Activated naive CD4-positive, alpha-beta T cell treated with anti-CD3 and anti-CD28 coated beads, Interleukin-2, amount 50 U/mL, for 24 hours (primary cell): ENCODE measurements around the gene NME3.

Source experiments
- H3K27ac Mint-ChIP-seq: one replicate; pipeline ENCODE4 v1.8.0; 2021; ENCODE audit warnings: mild to moderate bottlenecking, mixed read lengths
- H3K27me3 Mint-ChIP-seq: one replicate; pipeline ENCODE4 v1.8.0; 2021; ENCODE audit warnings: mixed read lengths
- H3K36me3 Mint-ChIP-seq: one replicate; pipeline ENCODE4 v1.8.0; 2021; ENCODE audit warnings: mixed read lengths
- H3K4me1 Mint-ChIP-seq: one replicate; pipeline ENCODE4 v1.8.0; 2021; ENCODE audit warnings: mixed read lengths
- H3K4me3 Mint-ChIP-seq: one replicate; pipeline ENCODE4 v1.8.0; 2021; ENCODE audit warnings: mild to moderate bottlenecking, mixed read lengths
- H3K9me3 Mint-ChIP-seq: one replicate; pipeline ENCODE4 v1.8.0; 2021; ENCODE audit warnings: mixed read lengths

Gene NME3

DNA sequence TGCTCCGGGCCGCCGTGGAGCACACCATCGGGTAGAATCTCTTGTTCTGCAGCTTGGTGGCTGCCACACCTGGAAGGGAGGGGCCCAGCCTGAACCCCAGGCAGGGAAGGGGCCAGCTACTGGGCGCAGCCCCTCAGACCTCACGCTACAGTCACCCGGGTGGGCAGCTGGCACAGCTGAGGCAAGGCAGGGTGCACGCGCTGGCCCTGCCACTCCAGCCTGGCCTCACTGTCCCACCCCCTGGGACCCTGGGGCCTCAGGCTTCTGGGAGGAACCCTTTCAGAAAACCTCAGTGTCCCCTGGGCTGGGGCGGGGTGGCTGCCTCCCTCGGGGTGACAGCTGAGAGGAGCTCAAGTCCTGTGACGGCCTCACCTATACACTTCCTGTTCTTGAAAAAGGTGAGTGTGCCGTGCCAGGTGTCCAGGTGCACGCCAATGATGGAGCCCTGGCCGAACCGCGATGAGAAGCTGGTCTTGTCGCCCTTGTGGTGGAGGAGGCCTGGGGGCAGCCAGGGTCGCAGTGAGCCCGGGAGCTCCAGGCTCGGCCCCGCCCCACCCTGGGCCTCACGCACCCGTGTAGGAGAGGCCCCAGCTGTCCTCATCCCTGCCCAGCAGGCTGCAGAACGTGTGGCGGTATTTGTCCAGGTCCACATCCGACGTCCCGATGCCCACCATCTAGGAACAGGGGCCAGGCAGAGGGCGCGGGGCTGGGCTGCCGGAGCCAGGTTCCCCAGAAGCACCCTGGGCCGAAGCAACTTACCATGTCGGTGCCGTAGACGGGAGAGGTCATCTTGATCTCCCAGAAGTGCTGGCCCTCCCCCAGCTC is 6.2 kb upstream of the NME3 start:
- H3K27me3 Mint-ChIP-seq = no peaks in the 10 kb centered on the region
- H3K27ac Mint-ChIP-seq = no peak overlapping the region
- H3K4me1 Mint-ChIP-seq = peaks cover 11% of the 10 kb centered on the region
- no peaks in the 10 kb centered on the region for H3K9me3 Mint-ChIP-seq
- H3K36me3 Mint-ChIP-seq = no peaks in the 10 kb centered on the region
- H3K4me3 Mint-ChIP-seq = no peak overlapping the region

DNA sequence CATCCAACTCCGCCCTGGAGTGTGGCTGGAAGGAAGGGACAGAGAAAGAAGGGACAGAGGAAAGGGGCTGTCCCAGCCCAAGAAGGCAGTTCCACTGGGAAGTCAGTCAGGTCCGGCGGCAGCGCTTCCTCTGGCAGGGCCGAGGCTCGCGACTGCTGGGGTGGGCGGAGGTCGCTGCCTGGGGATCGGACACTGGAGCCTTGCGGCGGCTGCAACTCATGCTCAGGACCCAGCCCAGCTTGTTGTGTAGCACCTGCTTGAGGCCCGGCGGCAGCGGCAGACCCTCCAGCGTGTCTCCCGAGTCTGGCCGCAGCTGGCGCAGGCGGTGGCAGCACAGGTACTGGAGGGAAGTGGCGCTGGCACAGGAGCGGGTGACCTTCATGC is 5.6 kb upstream of the NME3 start:
- Mint-ChIP-seq H3K9me3 (no peaks in the 10 kb centered on the region), H3K27ac (no peak overlapping the region), H3K27me3 (no peaks in the 10 kb centered on the region), H3K36me3 (peaks cover 3% of the 10 kb centered on the region), H3K4me3 (no peak overlapping the region), H3K4me1 (peaks cover 15% of the 10 kb centered on the region)

DNA sequence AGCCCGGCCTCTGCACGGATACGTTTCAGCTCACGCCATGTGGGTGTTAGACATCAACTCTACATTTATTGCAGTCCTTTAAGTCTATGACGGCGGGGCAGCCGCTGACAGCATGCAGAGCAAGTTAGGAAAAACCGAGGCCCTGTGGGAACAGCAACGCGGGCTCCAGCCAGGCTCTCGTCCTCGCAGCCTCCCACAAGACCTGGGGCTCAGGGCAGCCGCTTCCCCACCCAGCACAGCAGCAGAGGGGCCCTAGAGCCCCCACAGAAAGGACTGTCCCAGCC is 5.3 kb upstream of the NME3 start:
- H3K9me3 Mint-ChIP-seq = no peaks in the 10 kb centered on the region
- peaks cover 3% of the 10 kb centered on the region for H3K36me3 Mint-ChIP-seq
- no peaks in the 10 kb centered on the region for H3K27me3 Mint-ChIP-seq
- H3K4me1 Mint-ChIP-seq = peaks cover 11% of the 10 kb centered on the region
- H3K27ac Mint-ChIP-seq = no peak overlapping the region
- H3K4me3 Mint-ChIP-seq = no peak overlapping the region

DNA sequence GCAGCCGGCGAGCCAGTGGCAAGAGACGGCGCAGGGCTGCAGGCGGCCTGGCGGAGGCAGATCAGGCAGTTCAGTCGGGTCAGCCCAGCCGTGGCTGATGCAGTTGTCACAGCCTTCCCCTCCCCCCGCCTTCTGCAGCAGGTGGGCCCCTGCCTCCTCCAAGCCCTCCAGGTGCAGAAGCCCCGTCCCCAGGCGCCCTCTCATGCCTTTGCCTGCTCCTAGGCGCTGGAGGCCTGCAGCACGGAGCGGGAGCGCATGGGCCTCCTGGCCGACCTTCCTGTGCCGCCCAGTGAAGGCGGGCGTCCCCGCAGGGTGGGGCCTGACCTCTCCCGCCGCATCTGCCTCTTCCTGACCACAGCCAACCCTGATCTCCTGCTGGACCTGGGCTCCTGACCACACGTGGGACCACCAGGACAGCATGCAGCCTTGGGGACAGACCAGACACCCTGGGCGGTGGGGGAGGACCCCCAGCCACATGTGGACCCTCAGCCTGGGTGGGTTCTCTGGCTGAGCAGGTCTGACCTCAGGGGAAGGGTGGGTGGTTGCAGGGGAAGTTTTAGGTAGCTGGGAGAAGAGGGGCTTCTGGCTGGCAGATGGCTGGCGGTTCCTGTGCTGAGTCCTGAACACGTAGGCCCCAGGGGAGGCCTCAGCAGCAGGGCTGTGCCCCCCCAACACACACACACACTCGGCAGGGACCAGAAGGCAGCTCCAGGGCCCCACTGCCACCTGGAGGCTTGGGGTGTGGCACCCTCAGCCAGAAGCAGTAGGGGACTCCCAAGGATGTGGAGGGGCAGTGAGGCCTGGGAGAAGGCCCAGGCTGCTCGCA is 4.7 kb upstream of the NME3 start:
- no peaks in the 10 kb centered on the region for H3K9me3 Mint-ChIP-seq
- peaks cover 3% of the 10 kb centered on the region for H3K36me3 Mint-ChIP-seq
- H3K4me1 Mint-ChIP-seq = peaks cover 6% of the 10 kb centered on the region
- no peak overlapping the region for H3K4me3 Mint-ChIP-seq
- H3K27ac Mint-ChIP-seq = no peak overlapping the region
- no peaks in the 10 kb centered on the region for H3K27me3 Mint-ChIP-seq

DNA sequence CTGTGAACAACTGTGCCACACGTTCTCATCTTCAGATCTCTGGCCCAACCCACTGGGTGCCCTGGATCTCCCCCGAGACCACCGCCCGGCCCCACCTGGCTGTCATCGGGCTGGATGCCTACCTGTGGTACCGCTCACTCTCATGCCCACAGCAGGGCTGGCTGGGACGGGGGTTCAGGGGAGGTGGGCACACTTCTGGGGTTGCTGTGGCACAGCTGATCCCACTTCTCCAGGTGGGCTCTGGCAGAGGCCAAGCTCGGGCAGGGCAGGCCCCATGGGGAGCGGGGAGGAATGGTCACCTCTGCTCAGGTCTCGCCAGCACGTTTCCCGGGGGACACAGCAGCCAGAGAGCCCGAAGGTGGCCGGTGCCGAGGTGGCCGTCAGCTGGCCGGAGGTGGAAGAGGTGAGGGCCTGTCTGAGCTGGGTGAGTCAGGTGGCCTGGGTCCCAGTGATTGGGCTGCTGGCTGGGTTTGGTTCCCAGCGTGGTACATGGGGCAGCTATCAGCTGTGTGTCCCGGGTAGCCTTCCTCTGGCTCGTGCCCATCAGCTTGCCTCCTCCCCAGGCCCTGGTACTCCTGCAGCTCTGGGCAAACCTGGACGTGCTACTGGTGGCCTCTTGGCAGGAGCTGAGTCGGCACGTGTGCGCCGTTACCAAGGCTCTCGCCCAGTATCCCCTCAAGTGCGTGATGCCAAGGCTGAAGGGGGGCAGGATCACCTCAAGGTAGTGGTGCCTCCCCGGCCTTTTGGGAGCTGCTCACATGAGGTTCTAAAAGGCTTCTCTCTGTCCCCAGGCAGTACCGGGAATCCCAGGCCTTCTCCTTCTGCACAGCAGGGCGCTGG is 3.9 kb upstream of the NME3 start:
- peak overlapping the region; percentile 26 for H3K4me3 Mint-ChIP-seq

DNA sequence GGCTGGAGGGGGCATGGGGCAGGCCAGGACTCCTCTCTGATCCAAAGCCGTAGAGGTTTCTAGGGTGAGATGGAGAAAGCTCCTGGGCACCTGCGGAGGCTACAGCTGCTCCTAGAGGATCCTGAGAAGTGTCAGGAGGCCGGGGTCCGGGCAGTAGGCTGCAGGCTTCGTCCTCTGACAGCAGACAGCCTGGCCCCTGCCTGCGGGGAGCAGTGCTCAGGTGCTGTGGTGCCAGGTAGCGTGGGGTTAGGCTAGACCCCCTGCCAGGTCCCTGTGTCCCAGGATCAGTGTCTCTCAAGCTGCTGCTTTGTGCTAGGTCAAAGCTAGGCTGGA is 3.1 kb upstream of the NME3 start:
- Mint-ChIP-seq H3K4me1 (peaks cover 9% of the 10 kb centered on the region), H3K4me3 (peak overlapping the region; percentile 96), H3K36me3 (peaks cover 3% of the 10 kb centered on the region), H3K27ac (no peak overlapping the region), H3K27me3 (no peaks in the 10 kb centered on the region), H3K9me3 (no peaks in the 10 kb centered on the region)

More for the DNA sequence above, 3.9 kb upstream of the NME3 start:
- Mint-ChIP-seq H3K4me1 (peaks cover 6% of the 10 kb centered on the region), H3K9me3 (no peaks in the 10 kb centered on the region), H3K27me3 (no peaks in the 10 kb centered on the region), H3K36me3 (peaks cover 3% of the 10 kb centered on the region), H3K27ac (no peak overlapping the region)

DNA sequence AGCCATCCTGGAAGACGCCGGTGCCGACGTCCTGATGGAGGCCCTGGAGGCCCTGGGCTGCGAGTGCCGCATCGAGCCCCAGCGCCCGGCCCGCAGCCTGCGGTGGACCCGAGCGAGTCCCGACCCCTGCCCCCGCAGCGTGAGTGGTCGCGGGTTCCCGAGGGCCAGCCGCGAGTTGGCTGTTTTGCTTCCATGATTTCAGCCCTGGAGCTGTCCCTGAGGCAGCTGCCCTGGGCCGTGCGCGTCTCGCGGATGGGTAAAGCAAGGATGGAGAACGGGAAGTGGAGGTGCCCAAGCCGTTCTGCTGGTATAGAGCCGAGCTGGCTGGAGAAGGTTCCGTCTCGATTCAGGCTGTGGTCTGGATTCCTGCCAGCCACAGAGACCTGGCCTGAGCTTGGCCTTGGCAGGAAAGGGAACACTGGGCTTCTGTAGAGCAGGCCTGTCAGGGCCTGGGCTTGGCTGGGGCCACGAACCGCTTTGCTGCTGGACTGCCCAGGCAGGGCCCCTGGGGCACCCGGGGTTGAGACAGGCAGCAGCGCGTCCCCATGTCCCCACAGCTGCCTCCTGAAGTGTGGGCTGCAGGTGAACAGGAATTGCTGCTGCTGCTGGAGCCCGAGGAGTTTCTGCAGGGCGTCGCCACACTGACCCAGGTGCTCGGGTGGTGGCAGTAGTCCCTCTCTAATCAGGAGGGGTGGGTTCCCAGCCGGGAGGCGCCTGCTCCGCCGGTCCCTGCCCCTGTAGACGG is 2.5 kb upstream of the NME3 start:
- Mint-ChIP-seq H3K4me3 (peak overlapping the region; percentile 96), H3K27me3 (no peaks in the 10 kb centered on the region), H3K36me3 (peaks cover 3% of the 10 kb centered on the region), H3K27ac (peak overlapping the region; percentile 23), H3K4me1 (peaks cover 9% of the 10 kb centered on the region), H3K9me3 (no peaks in the 10 kb centered on the region)

DNA sequence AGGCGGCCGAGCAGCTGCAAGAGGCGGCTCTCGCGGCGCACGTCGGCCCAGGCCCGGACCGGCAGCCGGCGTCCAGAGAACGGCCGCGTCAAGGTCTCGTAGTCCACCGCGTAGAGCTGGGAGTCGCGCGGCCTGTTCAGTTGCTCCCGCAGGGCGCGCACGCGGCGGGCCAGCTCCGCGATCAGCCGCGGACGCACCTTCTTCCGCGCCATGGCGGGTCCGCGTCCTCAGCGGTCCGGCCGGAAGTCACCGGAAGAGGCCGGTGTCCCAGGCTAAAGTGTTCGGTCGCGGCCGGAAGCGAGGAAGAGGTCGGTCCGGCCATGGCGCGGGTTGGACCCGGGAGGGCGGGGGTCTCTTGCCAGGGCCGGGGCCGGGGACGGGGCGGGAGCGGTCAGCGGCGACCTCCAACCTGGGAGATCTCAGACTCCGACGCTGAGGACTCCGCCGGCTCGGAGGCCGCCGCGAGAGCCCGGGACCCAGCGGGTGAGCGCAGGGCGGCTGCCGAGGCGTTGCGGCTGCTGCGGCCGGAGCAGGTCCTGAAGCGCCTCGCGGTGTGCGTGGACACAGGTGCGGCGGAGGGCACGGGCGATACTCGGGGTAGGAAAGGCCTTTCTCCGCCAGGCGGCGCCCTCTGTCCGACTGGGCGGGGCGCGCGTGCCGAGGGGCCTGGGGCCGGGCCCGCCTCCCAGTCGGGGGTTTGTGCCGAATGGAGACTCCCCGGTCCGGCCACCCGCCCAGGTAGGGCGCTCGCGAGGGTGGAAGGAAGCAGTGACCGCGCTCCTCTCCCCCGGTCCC is 1.8 kb upstream of the NME3 start, which contains the start of gene MRPS34:
MRPS34 (minus strand) TSS at position 227 of the 795 bp plus-strand sequence; CDS start at position 212, 15 bp downstream.
- peaks cover 3% of the 10 kb centered on the region for H3K36me3 Mint-ChIP-seq
- peaks cover 9% of the 10 kb centered on the region for H3K4me1 Mint-ChIP-seq
- peak within 1 kb of the TSS; percentile 99 for H3K27ac Mint-ChIP-seq
- H3K27me3 Mint-ChIP-seq = no peaks in the 10 kb centered on the region
- no peaks in the 10 kb centered on the region for H3K9me3 Mint-ChIP-seq
- peak within 1 kb of the TSS; percentile 96 for H3K4me3 Mint-ChIP-seq

DNA sequence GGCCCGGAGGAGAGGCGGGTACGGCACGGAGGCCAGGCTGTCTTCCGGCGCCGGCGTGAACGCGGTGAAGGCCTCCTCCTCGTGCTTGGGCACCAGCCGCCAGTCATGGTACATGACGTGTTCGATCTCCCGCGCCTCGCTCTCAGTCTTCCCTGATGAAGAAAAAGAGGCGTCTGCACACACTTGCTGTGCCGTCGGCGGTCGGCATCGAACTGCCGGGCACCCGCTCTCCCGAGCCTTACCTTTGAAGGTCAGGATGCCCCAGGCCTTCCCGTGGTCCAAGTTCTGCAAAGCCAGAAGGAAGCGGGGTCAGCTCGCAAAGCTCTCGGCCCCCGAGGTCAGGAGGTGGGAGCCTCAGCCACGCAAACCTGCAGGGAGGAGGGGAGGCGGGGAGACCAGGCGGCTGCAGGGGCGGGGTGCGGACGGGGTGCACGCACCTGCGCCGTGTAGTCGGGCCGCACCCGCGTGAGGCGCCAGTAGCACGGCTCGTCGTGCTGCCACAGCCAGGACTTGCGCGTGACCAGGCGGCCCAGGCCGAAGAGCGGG is 1.1 kb upstream of the NME3 start, which contains the start of gene EME2:
EME2 (plus strand) TSS at position 449 of the 546 bp plus-strand sequence. CDS start 418 bp downstream, outside the sequence.
- Mint-ChIP-seq H3K4me1 (peaks cover 9% of the 10 kb centered on the region), H3K36me3 (peaks cover 5% of the 10 kb centered on the region), H3K9me3 (no peaks in the 10 kb centered on the region)

DNA sequence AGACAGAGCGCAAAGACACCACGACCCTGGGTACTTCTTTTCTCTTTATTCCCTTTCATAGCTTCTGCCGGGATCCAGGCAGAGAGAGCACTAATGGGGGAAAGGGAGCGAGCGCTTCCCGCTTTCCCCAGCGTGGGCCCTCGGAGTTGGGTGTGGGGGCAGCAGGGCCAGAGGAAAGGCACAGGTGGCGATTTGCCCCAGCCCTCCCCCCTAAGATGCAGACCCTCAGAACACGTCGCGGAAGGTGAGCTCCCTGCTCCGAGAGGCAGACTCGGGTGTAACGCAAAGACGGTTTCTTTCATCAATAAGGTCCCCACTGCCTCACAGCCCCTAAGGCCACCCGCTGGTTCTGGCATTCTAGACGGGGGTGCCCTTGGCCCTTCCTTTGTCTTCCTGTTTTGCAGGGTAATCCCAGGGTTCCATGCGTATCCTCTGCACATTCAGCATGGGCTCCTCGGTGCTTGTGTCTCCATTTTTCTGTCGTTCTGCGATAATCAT is 570 bp upstream of the NME3 start:
- Mint-ChIP-seq H3K4me3 (peak overlapping the region; percentile 96), H3K27ac (peak overlapping the region; percentile 99), H3K4me1 (peaks cover 9% of the 10 kb centered on the region), H3K9me3 (no peaks in the 10 kb centered on the region), H3K27me3 (no peaks in the 10 kb centered on the region), H3K36me3 (peaks cover 5% of the 10 kb centered on the region)

More for the DNA sequence above, 1.1 kb upstream of the NME3 start, which contains the start of gene EME2:
- Mint-ChIP-seq H3K27me3 (no peaks in the 10 kb centered on the region), H3K27ac (peak within 1 kb of the TSS; percentile 99), H3K4me3 (peak within 1 kb of the TSS; percentile 96)

DNA sequence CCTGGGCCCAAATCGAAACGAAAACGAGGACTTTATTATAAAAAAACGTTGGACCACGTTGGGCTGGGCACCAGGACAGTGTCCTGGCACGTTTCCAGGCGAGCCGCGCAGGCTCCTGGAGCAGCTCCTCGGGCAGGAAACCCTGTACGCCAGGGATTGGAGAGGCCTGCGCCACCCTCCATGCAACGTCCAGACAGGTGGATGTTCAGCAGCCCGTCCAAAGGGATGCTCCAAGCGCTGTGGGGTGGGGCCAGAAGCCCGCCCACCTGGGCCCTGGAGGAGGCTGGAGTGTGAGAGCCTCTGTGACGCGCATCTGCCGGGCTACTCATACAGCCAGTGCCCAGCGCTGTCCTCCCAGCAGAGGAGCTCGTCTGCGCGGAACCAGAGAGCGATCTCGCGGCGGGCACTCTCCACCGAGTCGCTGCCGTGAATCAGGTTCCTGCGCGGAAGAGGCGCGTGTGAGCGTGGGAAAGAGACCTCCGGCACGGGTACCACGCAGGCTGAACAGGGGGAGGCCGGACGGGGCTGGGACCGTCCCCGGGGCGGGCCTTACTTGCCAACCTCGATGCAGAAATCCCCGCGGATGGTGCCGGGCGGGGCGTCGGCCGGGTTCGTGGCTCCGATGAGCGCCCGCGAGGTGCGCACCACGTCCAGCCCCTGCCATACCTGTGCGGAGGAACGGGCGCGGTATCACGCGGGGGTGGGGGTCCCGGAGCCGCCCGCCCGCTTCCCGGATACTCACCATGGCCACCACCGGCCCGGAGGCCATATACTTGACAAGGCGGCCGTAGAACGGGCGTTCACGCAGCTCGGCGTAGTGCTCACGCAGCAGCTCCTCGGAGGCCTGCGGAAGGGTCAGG is 785 bp downstream of the NME3 start:
- no peaks in the 10 kb centered on the region for H3K27me3 Mint-ChIP-seq
- peaks cover 9% of the 10 kb centered on the region for H3K4me1 Mint-ChIP-seq
- H3K27ac Mint-ChIP-seq = peak overlapping the region; percentile 72
- peaks cover 5% of the 10 kb centered on the region for H3K36me3 Mint-ChIP-seq
- peak overlapping the region; percentile 82 for H3K4me3 Mint-ChIP-seq
- no peaks in the 10 kb centered on the region for H3K9me3 Mint-ChIP-seq

DNA sequence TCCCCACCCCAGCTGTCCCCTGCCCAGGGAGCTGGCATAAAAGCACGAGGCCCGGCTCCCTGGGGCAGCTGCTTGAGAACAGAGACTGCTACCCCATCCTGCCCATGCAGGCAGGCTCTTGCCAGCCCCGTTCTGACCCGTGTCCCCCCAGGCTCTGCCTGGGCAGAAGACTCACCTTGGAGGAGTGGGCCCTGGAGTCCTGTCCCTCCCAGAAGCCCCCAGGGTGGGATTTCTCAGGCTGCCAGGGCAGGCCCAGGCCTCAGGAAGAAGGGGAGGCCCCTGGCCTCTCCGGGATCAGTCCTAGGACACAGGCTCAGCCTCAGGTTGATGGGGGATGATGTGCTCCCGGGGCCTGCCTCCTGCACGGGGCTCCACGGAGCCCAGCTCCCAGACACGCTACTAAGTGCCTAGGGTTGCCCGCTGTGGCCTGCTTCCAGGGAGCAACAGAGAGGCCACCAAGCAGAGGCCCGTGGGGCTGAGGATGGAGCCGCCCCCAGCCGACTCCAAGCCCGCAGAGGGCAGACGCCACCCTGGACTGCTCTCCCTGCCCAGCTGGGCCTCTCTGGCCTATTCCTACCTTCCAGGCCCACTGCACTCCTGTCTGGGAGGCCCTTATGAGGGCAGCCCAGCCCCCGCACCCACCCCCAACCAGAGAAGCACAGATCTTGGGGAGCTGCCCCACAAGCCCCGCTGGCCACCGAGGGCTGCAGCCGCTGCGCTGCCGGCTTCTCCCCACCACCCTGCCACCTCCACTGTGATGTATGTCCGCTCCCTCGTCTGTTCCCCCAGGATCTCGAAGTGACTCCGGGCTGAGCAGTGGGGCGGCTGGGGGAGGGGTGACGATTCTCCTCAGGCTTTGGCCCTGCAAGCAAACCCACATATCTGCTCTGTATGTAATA is 1.7 kb downstream of the NME3 start:
- H3K4me3 Mint-ChIP-seq = peak overlapping the region; percentile 82
- no peak overlapping the region for H3K27ac Mint-ChIP-seq
- H3K36me3 Mint-ChIP-seq = peaks cover 6% of the 10 kb centered on the region
- no peaks in the 10 kb centered on the region for H3K9me3 Mint-ChIP-seq
- H3K4me1 Mint-ChIP-seq = peaks cover 9% of the 10 kb centered on the region
- no peaks in the 10 kb centered on the region for H3K27me3 Mint-ChIP-seq
